Stimulated activated CD4-positive, alpha-beta T cell treated with anti-CD3 and anti-CD28 coated beads, Interleukin-12 subunit alpha, Interleukin-12 subunit beta, amount 100 ng/mL, for 48 hours (primary cell): ENCODE results near the gene ADCY4.
"Not testable (repeated sequence)": the region's sequence is repeated elsewhere in the genome, so short reads cannot be mapped to it uniquely, and the experiment has no call there.

ENCODE experiments used
- DNase-seq, 3 donors: peaks; one replicate each; pipeline ENCODE4 v3.0.0-alpha.2; 2020; ENCODE audit warnings: low read depth in 2 of 3, low spot score in 1 of 3

Gene ADCY4

DNA sequence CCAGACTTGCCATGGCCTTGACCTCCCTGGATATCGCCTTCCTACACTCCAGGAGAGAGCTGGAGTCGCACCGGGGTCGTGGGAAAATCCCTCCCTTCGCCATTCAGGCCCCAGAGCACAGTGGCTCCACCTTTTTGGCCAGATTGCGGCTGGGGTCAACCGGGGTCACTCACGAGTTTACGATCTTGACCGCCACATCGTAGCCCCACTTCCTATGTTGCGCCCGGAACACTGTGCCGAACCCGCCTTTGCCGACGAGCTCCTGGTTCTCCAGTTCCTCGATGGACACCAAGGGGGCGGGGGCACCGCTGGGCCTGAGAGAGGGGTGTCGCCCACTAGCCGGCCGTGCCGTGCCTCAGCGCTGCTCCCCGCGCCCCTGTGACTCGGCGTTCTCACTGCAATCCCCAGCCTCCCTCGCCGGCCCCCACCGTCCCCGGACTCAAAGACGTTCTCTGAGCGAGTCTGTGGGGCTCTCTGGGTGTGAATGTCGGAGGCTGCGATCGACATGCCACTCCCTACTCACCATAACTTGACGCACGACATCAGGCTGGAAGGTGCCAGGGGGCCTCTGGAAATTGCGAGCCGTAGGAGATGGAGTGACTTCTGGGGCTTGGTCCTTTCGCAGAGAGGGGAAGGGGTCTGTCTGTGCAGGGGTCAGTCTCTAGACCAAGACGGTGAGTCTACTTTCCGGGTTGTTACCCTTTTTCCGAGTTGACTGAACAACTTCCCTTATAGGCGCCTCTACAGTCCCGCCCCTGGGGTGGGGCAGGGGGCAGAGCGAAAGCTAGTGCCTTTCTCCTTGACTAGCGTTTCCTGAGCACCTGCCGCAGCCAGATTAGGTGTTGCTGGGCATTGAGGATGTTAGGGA is 4.6 kb upstream of the ADCY4 start, which contains the start of gene RIPK3:
TSS of gene RIPK3 (minus strand) at position 708 of the 868 bp plus-strand sequence. CDS start at position 543, 165 bp downstream.
- DNase-seq, result peak in 2 of 3 donors; percentile 53 to 57

DNA sequence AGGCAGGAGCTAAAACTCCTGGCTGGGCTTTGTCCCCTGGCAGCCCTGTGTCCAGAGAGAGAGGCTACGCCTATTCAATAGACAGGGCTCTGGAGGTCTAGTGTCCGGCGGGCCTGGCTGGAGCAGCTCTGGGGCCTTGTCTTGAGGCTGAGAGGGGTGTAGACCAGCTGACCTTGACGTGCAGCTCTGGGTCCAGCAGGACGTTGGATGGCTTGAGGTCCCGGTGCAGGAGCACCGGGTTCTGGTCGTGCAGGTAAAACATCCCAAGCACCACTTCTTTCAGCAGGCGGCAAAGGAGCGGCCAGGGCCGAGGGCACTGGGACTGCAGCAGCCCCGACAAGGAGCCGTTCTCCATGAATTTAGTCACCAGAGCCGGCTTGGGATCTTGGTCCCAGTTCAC is 4.0 kb upstream of the ADCY4 start:
- DNase-seq, result no peak

DNA sequence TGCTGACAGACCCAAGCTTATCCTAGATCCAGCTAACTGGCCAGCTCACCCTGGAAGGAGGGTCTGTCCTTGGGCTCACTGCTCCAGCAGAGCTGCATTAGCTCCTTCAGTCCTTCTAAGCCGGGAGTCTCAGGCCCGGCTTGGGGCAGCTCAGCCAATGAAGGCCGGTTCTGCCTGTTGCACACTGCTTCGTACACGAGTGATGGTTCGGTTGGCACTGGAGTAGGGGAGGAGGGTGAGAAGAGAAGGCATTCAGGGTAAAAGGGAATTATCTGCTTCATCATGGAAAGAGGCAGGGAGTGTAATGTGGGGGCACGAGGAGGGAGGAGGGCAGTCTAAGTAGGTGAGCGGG is 2.9 kb upstream of the ADCY4 start:
- no peak for DNase-seq

DNA sequence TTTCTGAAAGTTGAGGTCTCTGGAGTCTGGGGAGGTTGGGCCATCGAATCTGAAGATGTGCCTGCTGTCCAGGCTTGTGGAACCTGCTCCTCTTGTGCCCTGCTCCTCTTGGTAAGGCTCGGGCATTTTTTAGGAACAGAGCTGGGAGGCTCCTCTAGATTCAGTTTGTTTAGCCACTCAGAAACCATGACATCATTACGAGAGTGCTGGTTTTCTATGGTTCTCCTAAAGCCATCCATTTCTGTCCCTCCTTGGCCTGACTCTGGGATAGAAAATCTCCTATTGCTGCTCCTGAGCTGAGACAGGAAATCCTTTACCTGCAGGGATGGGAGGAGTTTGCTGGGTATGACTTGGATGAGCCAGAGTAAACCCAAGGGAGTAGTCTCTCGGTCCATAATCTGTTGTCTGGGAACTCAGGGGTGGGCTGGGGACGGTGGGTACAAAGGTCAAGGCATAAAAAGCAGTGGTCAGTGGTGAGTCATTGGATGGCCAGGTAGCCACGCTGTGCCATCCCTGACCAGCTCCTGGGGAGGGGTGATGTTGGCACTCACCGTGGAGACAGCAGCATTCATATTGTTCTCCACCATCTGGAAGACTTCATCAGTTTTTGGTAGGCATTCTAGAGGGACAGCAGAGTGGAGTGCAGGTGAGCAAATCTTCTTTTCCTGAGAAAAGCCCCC is 2.4 kb upstream of the ADCY4 start:
- DNase-seq, result no peak

GRCh38 chr14:24335461-24336171 is 745 bp upstream of the ADCY4 start:
- DNase-seq, result no peak

DNA sequence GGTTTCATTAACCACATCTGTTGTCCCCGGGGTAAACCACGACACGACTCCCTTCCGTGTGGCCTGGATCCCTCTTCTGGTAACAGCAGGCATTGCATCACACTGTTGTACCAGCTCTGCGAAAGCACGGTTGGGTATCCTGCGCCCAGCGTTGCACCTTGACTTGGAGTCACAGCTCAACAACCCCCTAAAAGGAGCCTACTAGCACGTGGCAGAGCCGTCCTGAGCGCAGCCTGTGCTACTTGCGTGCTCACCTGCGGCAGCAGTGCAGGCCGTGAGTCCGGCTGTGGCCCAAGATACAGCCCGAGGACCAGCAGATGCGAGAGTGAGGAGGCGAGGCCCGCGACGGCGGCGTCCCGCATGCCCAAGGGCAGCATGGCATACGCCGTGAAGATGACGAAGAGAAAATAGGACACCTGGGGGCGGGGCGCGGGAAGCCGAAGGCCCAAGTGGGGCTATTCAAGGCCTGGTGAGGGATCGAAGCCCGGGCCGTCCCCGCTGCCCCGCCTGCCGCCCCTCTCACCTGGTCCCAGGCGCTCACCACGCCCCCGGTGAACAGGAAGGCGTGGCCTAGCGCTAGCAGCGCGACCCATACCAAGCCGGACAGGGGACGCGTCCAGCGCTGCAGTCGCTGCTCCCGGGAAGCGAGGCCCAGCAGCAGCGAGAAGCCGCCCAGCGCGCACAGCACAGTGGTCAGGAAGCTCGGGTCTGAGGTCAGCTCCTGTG is 2.4 kb downstream of the ADCY4 start:
- peak; percentile 72 to 81 (median 75) for DNase-seq

GRCh38 chr14:24331731-24332267 is 3.1 kb downstream of the ADCY4 start:
- DNase-seq, result no peak

- DNase-seq, result no peak
Measured at GRCh38 chr14:24330973-24331674, 3.7 kb downstream of the ADCY4 start.

DNA sequence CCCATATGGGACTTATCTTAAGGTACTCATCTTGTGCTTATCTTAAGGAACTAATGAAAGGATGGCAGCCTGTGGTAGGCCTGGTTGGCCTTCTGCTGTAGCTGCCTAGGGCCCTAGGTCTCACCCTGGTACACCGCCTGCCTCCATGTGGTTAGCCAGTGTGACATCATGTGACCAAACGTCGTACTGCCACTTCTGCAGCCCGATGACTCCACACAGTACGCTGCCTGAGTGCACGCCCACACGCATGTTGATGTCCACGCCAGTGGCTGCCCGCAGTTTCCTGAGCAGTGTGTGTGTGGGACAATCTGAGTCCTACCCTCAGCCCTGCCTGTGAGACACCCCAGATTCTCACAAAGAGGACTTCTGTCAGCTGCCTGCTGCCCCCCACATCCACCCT is 5.1 kb downstream of the ADCY4 start:
- DNase-seq, result peak in 1 of 3 donors; percentile 42

GRCh38 chr14:24329073-24329663 is 5.7 kb downstream of the ADCY4 start:
- DNase-seq, result no peak

- DNase-seq, result not testable (repeated sequence)
Measured at GRCh38 chr14:24327914-24328313, 7.0 kb downstream of the ADCY4 start.

GRCh38 chr14:24327303-24327702 is 7.6 kb downstream of the ADCY4 start:
- DNase-seq, result no peak

DNA sequence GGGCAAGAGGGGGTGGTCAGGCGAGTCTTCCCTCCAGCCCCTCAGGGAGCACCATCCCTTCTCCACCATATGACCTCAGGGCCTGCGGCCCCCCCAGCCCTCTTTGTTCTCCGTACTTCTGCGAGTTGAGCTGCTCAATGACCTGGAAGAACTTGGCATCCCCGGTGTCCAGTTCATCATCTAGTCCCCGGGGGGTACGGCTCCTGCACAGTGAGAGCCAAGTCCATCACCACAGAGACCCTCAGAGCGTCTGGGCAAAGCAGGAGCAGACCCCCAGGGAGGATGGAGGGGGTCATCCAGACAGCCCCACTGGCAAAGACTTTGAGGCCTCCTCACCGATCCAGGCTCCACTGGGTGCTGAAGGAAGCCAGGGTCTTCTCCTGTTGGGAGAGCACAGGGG is 8.9 kb downstream of the ADCY4 start:
- no peak for DNase-seq

GRCh38 chr14:24325041-24325530 is 9.8 kb downstream of the ADCY4 start:
- DNase-seq, result no peak

GRCh38 chr14:24324024-24324423 is 10.8 kb downstream of the ADCY4 start:
- no peak for DNase-seq

GRCh38 chr14:24323341-24323740 is 11.5 kb downstream of the ADCY4 start:
- DNase-seq, result no peak

GRCh38 chr14:24322672-24323071 is 12.2 kb downstream of the ADCY4 start:
- DNase-seq, result no peak

DNA sequence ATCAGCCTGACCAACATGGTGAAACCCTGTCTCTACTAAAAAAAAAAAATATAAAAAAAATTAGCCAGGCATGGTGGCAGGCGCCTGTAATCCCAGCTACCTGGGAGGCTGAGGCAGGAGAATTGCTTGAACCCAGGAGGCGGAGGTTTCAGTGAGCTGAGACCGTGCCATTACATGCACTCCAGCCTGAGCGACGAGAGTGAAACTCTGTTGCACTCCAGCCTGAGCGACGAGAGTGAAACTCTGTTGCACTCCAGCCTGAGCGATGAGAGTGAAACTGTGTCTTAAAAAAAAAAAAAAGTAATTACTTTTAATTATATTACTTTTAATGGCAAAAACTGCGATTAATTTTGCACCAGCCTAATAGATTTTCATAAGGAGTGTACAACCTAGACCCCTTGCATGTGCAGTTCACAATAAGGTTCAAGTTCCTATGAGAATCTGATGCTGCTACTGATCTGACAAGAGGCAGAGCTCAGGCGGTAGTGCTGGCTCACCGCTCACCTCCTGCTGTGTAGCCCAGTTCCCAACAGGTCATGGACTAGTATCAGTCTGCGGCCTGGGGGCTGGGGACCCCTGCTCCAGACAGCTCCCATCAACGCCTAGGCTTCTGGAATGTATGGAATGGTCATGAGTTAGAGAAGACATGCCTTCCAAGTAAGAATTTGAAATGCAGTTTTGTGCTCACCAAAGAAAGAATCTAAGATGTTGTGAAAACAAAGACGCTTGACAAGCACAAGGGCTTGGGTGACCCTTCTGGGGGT is 13.5 kb downstream of the ADCY4 start:
- no peak for DNase-seq
